SW 1271 (cell line): ENCODE results near the gene FAM184B.

Experiments
- DNase-seq, 2 experiments: peaks; one replicate each; lab custom pipeline; 2025; lab: John Stamatoyannopoulos, UW

Gene FAM184B

DNA sequence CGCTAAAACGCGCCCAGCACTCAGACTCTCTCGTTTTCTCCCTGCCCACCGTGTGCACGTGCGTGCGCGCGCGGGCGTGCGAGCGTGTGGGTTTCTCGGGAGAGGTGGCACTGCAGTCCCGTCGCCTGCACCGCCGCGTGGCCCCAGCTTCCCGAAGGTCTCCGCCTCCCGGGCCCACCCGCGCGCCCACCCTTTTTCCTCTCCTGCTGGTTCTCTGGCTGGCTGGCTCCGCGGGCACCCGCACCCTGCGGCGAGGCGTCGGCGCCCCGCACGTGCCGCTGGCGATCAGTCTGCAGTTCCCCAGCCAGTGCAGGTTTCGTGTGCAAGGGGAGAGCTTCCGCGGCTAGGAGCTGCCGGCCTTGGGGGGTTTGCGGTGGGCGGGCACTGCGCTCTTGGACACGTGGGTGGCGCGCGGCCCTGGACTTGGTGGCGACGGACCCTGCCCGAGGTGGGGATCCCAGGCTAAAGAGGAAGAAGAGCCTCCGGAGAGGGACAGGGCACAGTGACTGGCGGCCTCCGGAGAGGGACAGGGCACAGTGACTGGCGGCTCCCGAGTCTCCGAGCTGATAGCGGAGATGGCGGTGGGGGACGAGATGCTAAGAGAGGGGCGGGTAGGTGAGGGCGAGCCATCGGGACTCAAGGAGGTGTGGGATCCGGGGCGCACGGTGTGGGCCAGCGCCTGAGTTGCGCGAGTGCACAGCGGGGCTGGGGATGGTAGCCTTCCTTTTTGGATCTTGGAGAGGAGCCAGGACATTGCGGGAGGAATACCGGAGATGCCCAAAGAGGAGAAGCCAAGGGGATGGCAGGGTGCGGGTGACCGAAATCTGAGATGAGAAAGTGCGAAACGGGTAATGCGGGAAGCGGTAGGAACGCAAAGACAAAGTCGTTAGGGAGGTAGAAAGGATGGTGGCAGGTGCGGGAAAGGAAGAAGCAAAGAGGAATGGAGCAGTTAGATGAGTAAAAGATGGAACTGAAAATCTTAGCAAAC lies at the start of gene FAM184B:
TSS of gene FAM184B (minus strand) at position 322 of the 988 bp plus-strand sequence. CDS start 322 bp downstream, outside the sequence.
- DNase-seq: no peak

GRCh38 chr4:17823871-17824669 lies 42.6 kb upstream of the FAM184B start:
- DNase-seq: no peak

DNA sequence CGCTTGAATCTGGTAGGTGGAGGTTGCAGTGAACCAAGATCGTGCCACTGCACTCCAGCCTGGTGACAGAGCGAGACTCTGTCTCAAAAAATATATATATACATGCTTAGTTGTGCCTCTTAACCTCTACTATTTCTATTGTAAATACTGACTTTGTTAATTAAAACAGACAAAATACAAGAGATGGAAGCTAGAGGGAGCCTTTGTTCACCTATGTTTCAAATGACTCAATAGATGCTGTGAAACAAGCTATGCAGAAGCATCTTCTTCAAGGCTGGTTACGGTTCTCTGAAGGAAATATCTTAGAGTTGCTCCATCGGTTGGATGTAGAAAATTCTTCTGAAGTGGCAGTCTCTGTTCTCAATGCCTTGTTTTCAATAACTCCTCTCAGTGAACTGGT lies 35.6 kb upstream of the FAM184B start:
- DNase-seq: peak in 1 of 2 experiments; percentile 69

- no peak for DNase-seq
These were observed 34.7 kb upstream of the FAM184B start for GRCh38 chr4:17816142-17816541.

- no peak for DNase-seq
These were observed 32.7 kb upstream of the FAM184B start for GRCh38 chr4:17814140-17814539.

GRCh38 chr4:17812801-17813200 lies 31.4 kb upstream of the FAM184B start:
- no peak for DNase-seq

GRCh38 chr4:17812125-17812524 lies 30.7 kb upstream of the FAM184B start:
- no peak for DNase-seq

DNA sequence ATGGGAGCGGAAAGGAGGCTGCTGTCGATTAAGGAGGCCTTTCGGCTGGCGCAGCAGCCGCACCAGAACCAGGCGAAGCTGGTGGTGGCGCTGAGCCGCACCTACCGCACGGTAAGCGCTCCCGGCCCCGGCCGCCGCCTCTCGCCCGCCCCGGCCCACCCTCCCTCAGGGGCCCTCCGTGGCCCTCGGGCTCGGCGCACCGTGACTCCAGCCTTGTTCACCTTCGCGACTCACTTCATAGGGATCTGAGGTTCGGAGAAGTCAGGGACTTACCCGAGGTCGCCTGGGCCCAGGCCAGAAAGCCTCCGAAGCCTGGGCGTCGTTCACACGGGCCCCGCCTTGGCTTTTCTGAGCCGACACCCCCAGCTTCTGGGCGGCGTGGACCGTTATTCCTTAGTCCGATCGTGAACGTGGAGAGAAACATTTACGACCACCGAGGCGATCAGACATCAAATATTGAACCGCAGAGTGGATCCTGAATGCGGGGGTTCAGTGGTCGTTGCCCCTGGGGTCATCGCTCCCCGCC lies 29.7 kb upstream of the FAM184B start:
- DNase-seq: no peak

DNA sequence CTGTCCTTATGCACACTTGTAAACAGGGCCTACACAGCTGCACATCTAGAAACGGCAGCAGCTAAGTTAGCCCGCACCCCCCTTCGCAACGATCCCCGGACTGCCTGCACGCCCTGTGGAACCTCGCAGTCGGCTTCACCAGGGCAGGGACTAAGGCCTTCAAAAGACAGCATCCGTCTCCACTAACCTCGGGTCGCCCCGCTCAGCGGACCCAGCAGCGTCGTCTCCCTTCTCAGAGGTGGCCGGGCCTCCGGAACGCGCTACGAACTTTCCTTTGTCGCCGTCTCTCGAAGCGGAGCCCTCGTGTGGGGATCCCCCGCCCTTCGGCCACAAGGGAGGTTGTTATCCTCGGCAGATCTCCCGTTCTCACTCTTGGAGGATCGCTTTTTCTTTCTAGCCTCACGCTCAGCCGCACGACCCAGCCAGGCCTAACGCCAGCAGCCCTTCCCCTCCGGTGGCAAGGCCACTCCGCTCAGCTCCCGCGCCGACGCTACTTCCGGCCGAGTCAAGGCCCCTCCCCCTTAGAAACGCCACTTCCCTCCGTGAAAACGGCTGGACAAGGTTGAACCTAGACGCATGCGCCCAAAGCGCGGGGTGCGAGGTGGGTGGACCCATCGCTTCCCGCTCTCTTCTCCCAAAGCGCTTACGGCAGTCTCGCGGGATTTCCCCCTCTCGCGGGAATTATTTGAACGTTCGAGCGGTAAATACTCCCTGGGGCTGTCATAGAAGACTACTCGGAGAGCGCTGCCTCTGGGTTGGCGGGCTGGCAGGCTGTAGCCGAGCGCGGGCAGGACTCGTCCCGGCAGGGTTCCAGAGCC lies 29.0 kb upstream of the FAM184B start, which contains the start of the genes DCAF16 and NCAPG:
TSS of gene DCAF16 (minus strand) at position 498 of the 818 bp plus-strand sequence. CDS start 6,616 bp downstream, outside the sequence.
TSS of gene NCAPG (plus strand) at position 720 of the 818 bp plus-strand sequence. CDS start 99 bp downstream, outside the sequence.
- peak; percentile 95 to 97 for DNase-seq

- DNase-seq: no peak
These were observed 28.2 kb upstream of the FAM184B start for GRCh38 chr4:17809667-17810066.

DNA sequence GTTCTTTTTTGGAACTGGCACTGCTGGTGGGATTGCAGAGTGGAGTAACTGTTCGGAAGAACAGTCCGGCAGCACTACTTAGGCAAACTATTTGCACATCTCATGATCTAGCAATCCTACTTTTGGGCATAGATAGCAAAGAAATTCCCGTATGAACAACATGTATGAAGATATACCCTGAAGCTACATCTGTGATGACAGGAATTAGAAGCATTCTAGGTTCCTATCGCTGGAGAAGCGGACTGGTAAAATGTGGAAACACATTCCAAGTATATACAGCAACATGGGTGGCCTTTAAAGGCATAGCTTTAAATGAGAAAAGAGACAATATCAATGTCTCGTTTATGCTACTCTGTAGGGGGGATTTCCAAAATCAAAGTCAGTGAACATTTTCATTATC lies 26.0 kb upstream of the FAM184B start:
- no peak for DNase-seq

- DNase-seq: no peak
These were observed 24.2 kb upstream of the FAM184B start for GRCh38 chr4:17805580-17806155.

DNA sequence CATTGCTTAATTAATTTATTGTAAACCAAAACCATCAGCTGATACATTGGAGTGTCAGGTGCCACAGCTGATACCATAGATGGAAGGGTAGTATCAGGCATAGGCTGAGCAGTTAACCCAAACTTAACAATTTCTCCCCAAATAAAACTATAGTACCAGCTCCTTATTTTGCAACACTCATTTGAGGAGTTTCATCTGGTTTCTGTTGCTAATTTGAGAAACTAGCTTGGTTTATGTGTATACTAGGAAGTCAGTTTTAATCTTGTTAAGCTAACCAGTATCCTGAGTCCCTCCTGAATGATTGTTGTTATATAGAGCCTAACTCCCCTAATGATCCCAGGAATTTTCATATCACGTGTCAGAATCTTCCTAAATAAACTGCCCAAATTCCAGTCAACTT lies 16.4 kb upstream of the FAM184B start:
- DNase-seq: no peak

DNA sequence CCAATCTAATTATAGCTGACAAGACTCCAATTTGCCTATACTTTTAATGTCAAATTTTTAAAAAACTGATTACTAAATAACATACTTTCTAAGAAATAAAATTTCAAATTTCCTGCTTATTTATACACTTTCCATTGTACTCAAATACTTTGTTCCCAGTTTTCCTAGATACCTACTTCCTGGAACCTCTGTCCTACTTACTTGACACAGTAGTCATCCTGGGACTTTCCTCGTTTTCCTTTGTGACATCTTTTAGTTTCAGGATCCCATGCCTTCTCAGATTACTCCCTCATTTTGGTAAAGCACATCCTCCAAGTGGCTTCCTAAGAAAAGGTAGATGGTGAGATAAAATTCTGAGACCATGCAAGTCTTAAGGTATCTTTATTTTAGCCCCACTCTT lies 13.3 kb upstream of the FAM184B start:
- no peak for DNase-seq

GRCh38 chr4:17788956-17789355 lies 7.5 kb upstream of the FAM184B start:
- DNase-seq: no peak

- DNase-seq: no peak
These were observed 5.9 kb upstream of the FAM184B start for GRCh38 chr4:17787315-17787714.

DNA sequence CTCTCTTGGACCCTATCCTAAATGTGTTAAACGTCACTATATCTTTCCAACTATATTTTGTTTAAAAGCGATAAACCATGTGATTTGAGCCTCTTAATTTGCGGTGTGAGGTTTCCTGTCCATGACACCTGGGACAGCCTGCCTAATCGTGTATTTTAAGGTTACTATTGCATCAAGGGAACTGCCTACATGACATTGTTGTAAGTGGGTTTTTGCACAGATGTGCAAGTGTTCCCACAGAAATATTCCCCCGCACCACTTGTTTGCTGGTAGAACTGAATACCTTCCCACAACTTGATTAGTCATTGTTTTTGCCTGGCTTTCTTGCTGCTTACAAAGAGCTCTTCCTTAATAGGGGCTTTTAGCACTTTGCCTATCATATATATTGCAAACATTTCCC lies 5.1 kb upstream of the FAM184B start:
- no peak for DNase-seq

DNA sequence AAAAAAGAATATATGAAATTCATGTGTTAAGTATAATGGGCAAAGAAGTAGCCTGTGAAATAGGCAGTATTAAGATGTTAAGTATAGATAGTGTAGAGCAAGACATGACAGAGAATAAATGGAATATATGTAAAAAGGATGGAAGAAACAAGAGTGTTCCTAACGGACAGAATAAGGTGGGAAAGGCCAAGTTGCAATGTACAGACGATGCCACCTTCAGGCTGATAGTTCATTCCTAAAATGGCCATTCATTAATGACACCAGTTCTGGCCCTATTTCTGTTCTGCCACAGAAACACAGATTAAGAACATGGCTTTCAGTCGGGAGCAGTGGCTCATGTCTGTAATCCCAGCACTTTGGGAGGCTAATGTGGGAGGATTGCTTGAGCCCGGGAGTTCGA lies 4.4 kb upstream of the FAM184B start:
- no peak for DNase-seq

DNA sequence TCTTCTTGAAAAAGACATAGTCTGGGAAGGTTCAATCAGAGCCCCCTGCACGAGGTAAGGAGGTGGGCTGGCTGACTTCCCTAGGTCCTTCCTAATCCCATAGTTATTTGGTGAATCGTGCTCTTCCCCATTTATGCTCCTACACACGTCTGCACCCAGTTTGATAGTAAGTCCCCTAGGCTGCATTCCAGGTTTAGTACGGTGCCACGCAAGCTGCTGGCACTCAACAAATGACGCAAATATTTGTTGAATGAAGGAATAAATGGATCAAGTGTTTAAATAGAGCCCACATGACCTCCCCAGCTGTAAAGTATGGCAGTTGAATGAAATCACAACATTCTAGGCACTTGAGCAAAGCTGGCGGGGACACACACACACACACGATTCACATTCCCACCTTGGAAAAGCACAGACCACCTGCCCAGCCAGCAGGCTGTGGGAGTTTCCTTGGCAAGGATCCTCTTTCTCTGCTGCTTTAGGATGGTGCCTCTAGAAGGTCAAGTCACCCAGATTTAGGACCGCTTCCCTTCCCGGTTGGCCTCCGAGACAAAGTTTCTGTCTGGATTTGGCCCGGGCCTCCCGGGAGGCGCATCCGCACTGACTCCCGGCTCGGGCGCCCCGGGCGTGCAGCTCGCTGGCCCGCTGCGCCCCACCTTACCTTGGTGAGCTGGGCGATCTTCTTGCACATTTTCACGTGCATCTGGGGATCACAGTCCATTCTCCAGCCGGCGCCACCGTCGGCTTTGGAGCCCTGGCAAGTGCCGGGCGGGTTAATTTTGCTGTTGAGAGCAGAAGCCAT lies 721 bp downstream of the FAM184B start:
- DNase-seq: no peak

GRCh38 chr4:17778431-17778830 lies 3.0 kb downstream of the FAM184B start:
- DNase-seq: no peak
